ENCODE data around the gene OSBPL2. TPM values are rescaled to one million over a fixed set of nuclear protein-coding genes. Genes with fewer than 3 reads are reported as not detected.

The OSBPL2 gene
- polyA plus RNA-seq, 1 donor (not counting 4 experiments of a cell fraction or from before 2014, with no cell fraction given) = 15.9 TPM

GRCh38 chr20:62275219-62275618, 36.9 kb downstream of the OSBPL2 start:
- no peak for TF ChIP-seq EZH2 (IDR thresholded peaks at IDR 0.05; ENCODE audit: low read length)
- TF ChIP-seq, protein P1, sequence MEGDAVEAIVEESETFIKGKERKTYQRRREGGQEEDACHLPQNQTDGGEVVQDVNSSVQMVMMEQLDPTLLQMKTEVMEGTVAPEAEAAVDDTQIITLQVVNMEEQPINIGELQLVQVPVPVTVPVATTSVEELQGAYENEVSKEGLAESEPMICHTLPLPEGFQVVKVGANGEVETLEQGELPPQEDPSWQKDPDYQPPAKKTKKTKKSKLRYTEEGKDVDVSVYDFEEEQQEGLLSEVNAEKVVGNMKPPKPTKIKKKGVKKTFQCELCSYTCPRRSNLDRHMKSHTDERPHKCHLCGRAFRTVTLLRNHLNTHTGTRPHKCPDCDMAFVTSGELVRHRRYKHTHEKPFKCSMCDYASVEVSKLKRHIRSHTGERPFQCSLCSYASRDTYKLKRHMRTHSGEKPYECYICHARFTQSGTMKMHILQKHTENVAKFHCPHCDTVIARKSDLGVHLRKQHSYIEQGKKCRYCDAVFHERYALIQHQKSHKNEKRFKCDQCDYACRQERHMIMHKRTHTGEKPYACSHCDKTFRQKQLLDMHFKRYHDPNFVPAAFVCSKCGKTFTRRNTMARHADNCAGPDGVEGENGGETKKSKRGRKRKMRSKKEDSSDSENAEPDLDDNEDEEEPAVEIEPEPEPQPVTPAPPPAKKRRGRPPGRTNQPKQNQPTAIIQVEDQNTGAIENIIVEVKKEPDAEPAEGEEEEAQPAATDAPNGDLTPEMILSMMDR (optimal IDR thresholded peaks at IDR 0.05 in 1 of 3, IDR thresholded peaks at IDR 0.05 in 1 of 3, conservative IDR thresholded peaks at IDR 0.05 in 1 of 3; ENCODE audit: extremely low read depth in 1 of 3, insufficient read depth in 2 of 3, low read length in 3 of 3) = no peak
- Histone ChIP-seq H3K4me1 (ENCODE audit: control insufficient read depth, extremely low read depth, insufficient read depth, low read length) (no peaks in the 10 kb centered on the region), H2AFZ (ENCODE audit: control insufficient read depth, low read length) (no peak overlapping the region), H3K27ac (ENCODE audit: control insufficient read depth, insufficient read depth, low read length) (no peak overlapping the region), H3K9ac (ENCODE audit: control insufficient read depth, extremely low read depth, insufficient read depth, low read length) (no peak overlapping the region), H3K27me3 (ENCODE audit: control insufficient read depth, extremely low read depth, insufficient read depth, low read length) (no peaks in the 10 kb centered on the region), H3K79me2 (ENCODE audit: control insufficient read depth, insufficient read depth, low read length) (no peaks in the 10 kb centered on the region), H3K9me1 (ENCODE audit: control insufficient read depth, extremely low read depth, insufficient read depth, low read length) (peaks cover 3% of the 10 kb centered on the region), H3K36me3 (ENCODE audit: control insufficient read depth in 2 of 2, extremely low read depth in 1 of 2, insufficient read depth in 2 of 2, low read length in 2 of 2) (peaks cover 3 to 33% of the 10 kb centered on the region in 2 experiments), H3K4me3 (ENCODE audit: control insufficient read depth in 2 of 3, extremely low read depth in 1 of 3, insufficient read depth in 2 of 3, low read depth in 1 of 3, low read length in 3 of 3) (no peak overlapping the region), H3K9me3 (ENCODE audit: control insufficient read depth, low read depth, low read length) (no peaks in the 10 kb centered on the region), H3K4me2 (ENCODE audit: control insufficient read depth, extremely low read depth, insufficient read depth, low read depth, low read length) (no peak overlapping the region), H4K20me1 (ENCODE audit: control insufficient read depth, extremely low read depth, insufficient read depth, low read length) (no peaks in the 10 kb centered on the region)
- DNase-seq (ENCODE audit: low read depth, low spot score) (no peak), FAIRE-seq (no peak)
- dilution Hi-C loops (cut with MboI; ENCODE audit: extremely low pct_ligation_motif_present, low sequenced_read_pairs) = no loop called here

DNA sequence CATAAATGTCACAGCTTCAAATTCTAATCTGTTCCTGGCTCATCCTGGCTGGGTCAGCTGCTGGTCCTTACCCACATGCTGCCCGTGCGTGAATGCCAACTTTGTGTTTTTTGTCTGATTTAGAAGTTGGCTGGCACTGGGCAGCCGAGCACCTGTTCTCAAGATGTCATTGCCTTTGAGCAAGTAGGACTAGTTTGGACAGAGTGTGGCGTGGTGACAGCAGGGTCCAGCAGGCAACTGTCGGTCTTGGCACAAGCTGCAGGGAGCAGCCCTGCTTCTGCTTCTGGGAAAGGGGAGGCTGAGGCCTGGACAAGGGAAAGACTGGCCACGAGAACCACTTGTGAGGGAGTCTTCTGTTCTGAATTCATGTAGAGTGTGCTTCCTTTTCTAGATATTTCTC, 38.1 kb downstream of the OSBPL2 start:
- H3K4me1 ChIP-seq (ENCODE audit: control insufficient read depth, extremely low read depth, insufficient read depth, low read length) = no peaks in the 10 kb centered on the region
- no peaks in the 10 kb centered on the region for H3K27me3 ChIP-seq (ENCODE audit: control insufficient read depth, extremely low read depth, insufficient read depth, low read length)
- no peak overlapping the region for H2AFZ ChIP-seq (ENCODE audit: control insufficient read depth, low read length)
- no peak overlapping the region for H3K4me3 ChIP-seq (ENCODE audit: control insufficient read depth in 2 of 3, extremely low read depth in 1 of 3, insufficient read depth in 2 of 3, low read depth in 1 of 3, low read length in 3 of 3)
- H3K79me2 ChIP-seq (ENCODE audit: control insufficient read depth, insufficient read depth, low read length) = no peaks in the 10 kb centered on the region
- H3K9ac ChIP-seq (ENCODE audit: control insufficient read depth, extremely low read depth, insufficient read depth, low read length) = no peak overlapping the region
- peaks cover 15 to 43% of the 10 kb centered on the region in 2 experiments for H3K36me3 ChIP-seq (ENCODE audit: control insufficient read depth in 2 of 2, extremely low read depth in 1 of 2, insufficient read depth in 2 of 2, low read length in 2 of 2)
- FAIRE-seq (no peak), DNase-seq (ENCODE audit: low read depth, low spot score) (no peak)
- TF ChIP-seq EZH2 (IDR thresholded peaks at IDR 0.05; ENCODE audit: low read length) = no peak
- TF ChIP-seq, protein P1 (optimal IDR thresholded peaks at IDR 0.05 in 1 of 3, IDR thresholded peaks at IDR 0.05 in 1 of 3, conservative IDR thresholded peaks at IDR 0.05 in 1 of 3; ENCODE audit: extremely low read depth in 1 of 3, insufficient read depth in 2 of 3, low read length in 3 of 3) = no peak
- H3K4me2 ChIP-seq (ENCODE audit: control insufficient read depth, extremely low read depth, insufficient read depth, low read depth, low read length) = no peak overlapping the region
- no peaks in the 10 kb centered on the region for H3K9me3 ChIP-seq (ENCODE audit: control insufficient read depth, low read depth, low read length)
- H3K9me1 ChIP-seq (ENCODE audit: control insufficient read depth, extremely low read depth, insufficient read depth, low read length) = peaks cover 3% of the 10 kb centered on the region
- H3K27ac ChIP-seq (ENCODE audit: control insufficient read depth, insufficient read depth, low read length) = no peak overlapping the region
- H4K20me1 ChIP-seq (ENCODE audit: control insufficient read depth, extremely low read depth, insufficient read depth, low read length) = no peaks in the 10 kb centered on the region
- dilution Hi-C loops (cut with MboI; ENCODE audit: extremely low pct_ligation_motif_present, low sequenced_read_pairs) = no loop called here

Data from keratinocyte (primary cell).